ENCODE data around the gene IKZF1.

Gene IKZF1

DNA sequence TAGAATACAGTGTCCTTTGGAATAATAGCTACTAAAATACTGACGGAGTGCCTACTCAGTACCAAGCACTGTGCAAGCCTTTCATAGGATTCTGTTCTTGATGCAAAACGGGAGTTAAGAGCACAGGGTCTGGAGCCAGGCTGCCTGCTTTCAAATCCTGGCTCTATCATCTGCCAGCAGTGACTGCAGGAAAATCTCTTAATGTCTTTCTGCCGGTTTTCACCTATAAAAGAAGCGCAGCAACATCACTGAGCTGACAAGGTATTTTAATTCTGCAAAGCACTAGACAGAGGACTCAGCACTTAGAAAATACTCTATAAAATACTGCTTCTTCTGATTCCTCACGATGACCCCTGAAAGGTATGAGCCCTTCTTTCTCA lies 145.0 kb downstream of the IKZF1 start:
- no peak for FAIRE-seq
- DNase-seq (ENCODE audit: low spot score), result no peak

DNA sequence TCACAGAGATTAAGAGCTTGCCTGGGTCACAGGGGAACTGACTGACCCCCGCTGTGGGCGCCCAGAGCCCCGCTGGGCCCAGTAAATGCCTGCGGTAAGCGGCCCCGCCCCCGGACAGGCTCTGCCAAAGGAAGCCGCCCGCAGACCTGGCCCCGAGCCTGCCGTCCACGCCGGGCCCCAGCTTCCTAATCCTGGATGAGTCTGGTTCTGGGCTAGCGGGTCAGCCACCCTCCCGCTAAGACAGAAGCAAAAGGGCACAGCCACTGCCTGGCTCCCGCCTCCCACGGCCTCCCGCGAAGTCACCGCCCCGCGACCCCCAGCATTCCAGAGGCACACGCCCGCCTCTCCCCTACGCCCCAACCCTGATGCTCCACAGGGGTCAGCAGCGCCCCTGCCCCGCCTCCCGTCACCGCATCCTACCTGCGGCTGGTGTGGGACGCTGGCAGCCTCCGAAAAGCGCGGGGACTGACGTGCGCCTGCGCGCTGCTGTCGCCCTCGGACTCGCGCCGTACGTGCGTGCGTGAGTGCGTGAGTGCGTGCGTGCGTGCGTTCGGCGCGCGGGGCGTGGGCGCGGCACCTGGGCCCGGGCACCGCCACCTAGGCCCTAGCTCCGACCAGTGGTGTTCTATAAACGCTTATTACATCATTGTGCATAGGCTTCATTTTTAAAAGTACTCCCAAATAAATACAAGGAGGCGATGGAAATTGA lies 145.5 kb downstream of the IKZF1 start, which contains the start of gene FIGNL1:
Gene FIGNL1, minus strand, starts transcription at position 470 of the 709 bp plus-strand sequence. CDS start 3,063 bp downstream, outside the sequence.
- peak; percentile 84 for DNase-seq (ENCODE audit: low spot score)

DNA sequence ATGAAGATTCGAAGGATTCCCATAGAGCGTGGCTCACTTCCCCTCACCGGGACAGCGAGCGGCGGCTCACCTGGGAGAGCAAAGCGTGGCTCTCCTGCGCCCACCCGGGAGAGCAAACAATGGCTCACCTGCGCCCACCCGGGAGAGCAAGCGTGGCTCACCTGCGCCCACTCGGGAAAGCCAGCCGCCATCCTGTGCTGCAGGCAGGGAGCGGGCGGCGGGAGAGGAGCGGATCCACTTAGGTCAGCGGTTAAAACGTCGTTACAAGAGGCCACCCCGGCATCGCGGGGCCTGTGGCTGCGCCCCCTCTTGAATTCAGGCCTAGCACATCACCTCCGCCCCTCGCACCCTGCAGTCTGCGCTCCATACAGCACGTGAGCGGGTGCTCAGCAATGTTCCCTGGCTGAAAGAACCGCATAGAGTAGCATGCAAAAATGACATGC lies 146.1 kb downstream of the IKZF1 start:
- FAIRE-seq (no peak), DNase-seq (ENCODE audit: low spot score) (no peak)

More for the DNA sequence above, 145.5 kb downstream of the IKZF1 start, which contains the start of gene FIGNL1:
- FAIRE-seq, result peak; percentile 37

Measured in urothelium cell line (cell line).